HepG2 (cell line): Measurements from ENCODE around the gene FBXL20. TPM values are rescaled to one million over a fixed set of nuclear protein-coding genes. Genes with fewer than 3 reads are reported as not detected.
A peak's percentile ranks its signal among the peaks of the same experiment; 100 is the strongest.

Experiments used
- ATAC-seq: fragments of 200-7000 bp; cut with Tn5 transposase; 3 replicates; pipeline ENCODE4 v1.9.1; 2020; ENCODE audit warnings: mild to moderate bottlenecking, moderate library complexity
- BruUV-seq: library from RNA; stranded (reverse); fragments of 400-500 nt; replicated peaks from 2 replicates; lab custom pipeline; 2021; lab: Mats Ljungman, UMichigan
- CTCF ChIA-PET: fragments of 300-600 bp; formaldehyde crosslinking; extraction: SDS; loops from one replicate; lab custom pipeline; 2021; ENCODE audit warnings: low total read pairs, inconsistent platforms, low intra/inter-chr PET ratio; lab: Yijun Ruan, JAX
- POLR2A ChIA-PET: fragments of 350-600 bp; sonication (Branson Sonifier 250); formaldehyde crosslinking; loops from one replicate; lab custom pipeline; 2020; ENCODE audit warnings: antibody characterized with exemption, inconsistent platforms; lab: Yijun Ruan, JAX
- DNase-seq: peaks from one replicate; pipeline ENCODE4 v3.0.0-alpha.2; 2015; ENCODE audit warnings: low spot score
- FAIRE-seq: peaks from 3 replicates; lab custom pipeline; 2011; peaks lifted over from hg19 to GRCh38; lab: Jason Lieb, UNC
- H2AFZ ChIP-seq: one replicate; pipeline ENCODE4 v1.6.1; 2011; ENCODE audit warnings: low read length, inconsistent platforms
- H3K27ac ChIP-seq: fragments of 300-600 bp; 3 replicates; pipeline ENCODE4 v1.8.0; 2011; ENCODE audit warnings: mixed run types, mild to moderate bottlenecking, mixed read lengths, low read length, inconsistent platforms; ENCODE audit not compliant: insufficient read depth; ENCODE audit errors: extremely low read length
- H3K27me3 ChIP-seq, 2 experiments: fragments of 200-600 bp in 1 of 2; 2 replicates in 1 of 2; 3 replicates in 1 of 2; pipeline versions ENCODE4 v1.6.0 to v1.8.0; 2011; ENCODE audit warnings: low read length in 2 of 2, mild to moderate bottlenecking in 2 of 2, moderate library complexity in 2 of 2, inconsistent platforms in 1 of 2; ENCODE audit not compliant: insufficient read depth in 2 of 2, control insufficient read depth in 1 of 2
- H3K36me3 ChIP-seq, 2 experiments: fragments of 200-600 bp in 1 of 2; replicated peaks in 1 of 2; 2 replicates in 1 of 2; 3 replicates in 1 of 2; pipeline versions ENCODE4 v1.5.1 to v1.8.0; 2011; ENCODE audit warnings: low read length in 2 of 2, inconsistent platforms in 1 of 2; ENCODE audit not compliant: insufficient read depth in 2 of 2, control insufficient read depth in 1 of 2
- H3K4me1 ChIP-seq: 2 replicates; pipeline ENCODE4 v1.5.1; 2012; ENCODE audit warnings: low read length, inconsistent platforms; ENCODE audit not compliant: insufficient read depth
- H3K4me2 ChIP-seq: 2 replicates; pipeline ENCODE4 v1.6.0; 2011; ENCODE audit warnings: low read depth, low read length, inconsistent platforms
- H3K4me3 ChIP-seq, 3 experiments: fragments of 200-600 bp in 1 of 3; sonication (generic), shearing (Covaris generic) in 1 of 3; replicated peaks in 1 of 3; 2 replicates each; pipeline ENCODE4 v1.5.1; 2011 to 2016; ENCODE audit warnings: low read length in 3 of 3, inconsistent platforms in 2 of 3, low read depth in 2 of 3, mild to moderate bottlenecking in 2 of 3, control low read depth in 1 of 3, mixed read lengths in 1 of 3; ENCODE audit not compliant: insufficient read depth in 1 of 3
- H3K79me2 ChIP-seq: one replicate; pipeline ENCODE4 v1.6.1; 2011; ENCODE audit warnings: low read length, inconsistent platforms; ENCODE audit not compliant: insufficient read depth
- H3K9ac ChIP-seq: 2 replicates; pipeline ENCODE4 v1.6.0; 2011; ENCODE audit warnings: mild to moderate bottlenecking, low read depth, low read length, inconsistent platforms; ENCODE audit not compliant: insufficient read depth
- H3K9me3 ChIP-seq: 2 replicates; pipeline ENCODE4 v1.5.1; 2012; ENCODE audit warnings: mild to moderate bottlenecking, low read length
- H4K20me1 ChIP-seq: 2 replicates; pipeline ENCODE4 v1.6.0; 2011; ENCODE audit warnings: inconsistent platforms, mild to moderate bottlenecking, low read length, moderate library complexity; ENCODE audit not compliant: insufficient read depth
- GATAD1 ChIP-seq: IDR thresholded peaks from 2 replicates; pipeline ENCODE4 v1.6.1; 2016; ENCODE audit warnings: missing genetic modification reagents, missing compliant biosample characterization
- HDAC1 ChIP-seq: sonication (generic); formaldehyde crosslinking; IDR thresholded peaks from 2 replicates; pipeline ENCODE4 v1.5.1; 2020; ENCODE audit warnings: mild to moderate bottlenecking, missing genetic modification reagents
- HNRNPK ChIP-seq: fragments of 200-400 bp; formaldehyde crosslinking; IDR thresholded peaks from 2 replicates; pipeline ENCODE4 v1.6.1; 2018; ENCODE audit warnings: low read length, low read depth, moderate library complexity, mild to moderate bottlenecking; ENCODE audit not compliant: poor library complexity, severe bottlenecking
- HNRNPUL1 ChIP-seq: fragments of 200-400 bp; formaldehyde crosslinking; IDR thresholded peaks from 2 replicates; pipeline ENCODE4 v1.6.1; 2017; ENCODE audit warnings: low read depth, mild to moderate bottlenecking, low read length, moderate library complexity
- PCBP2 ChIP-seq: fragments of 200-400 bp; formaldehyde crosslinking; optimal IDR thresholded peaks from 2 replicates; pipeline ENCODE3; 2018; ENCODE audit warnings: low read length, low read depth; ENCODE audit not compliant: poor library complexity, severe bottlenecking
- TCF12 ChIP-seq, 2 experiments: fragments of 450-650 bp in 1 of 2; sonication (generic) in 1 of 2; formaldehyde crosslinking in 1 of 2; IDR thresholded peaks; 2 replicates each; pipeline versions ENCODE4 v1.6.1 to v1.8.0; 2017 to 2022; ENCODE audit warnings: antibody characterized with exemption in 1 of 2, mild to moderate bottlenecking in 1 of 2, missing genetic modification reagents in 1 of 2, moderate library complexity in 1 of 2
- ZNF775 ChIP-seq: sonication (generic); formaldehyde crosslinking; IDR thresholded peaks from 2 replicates; pipeline ENCODE4 v1.4.0; 2020; ENCODE audit warnings: missing genetic modification reagents, mild to moderate bottlenecking, moderate library complexity, borderline replicate concordance
- ZNF781 ChIP-seq: sonication (generic); formaldehyde crosslinking; IDR thresholded peaks from 2 replicates; pipeline ENCODE4 v1.5.1; 2020; ENCODE audit warnings: borderline replicate concordance, mild to moderate bottlenecking, missing genetic modification reagents; ENCODE audit errors: not compliant biosample characterization
- WGBS: methylation state at CpG from one replicate; pipeline ENCODE4 v1.1.6; 2017; ENCODE audit warnings: low lambda C conversion rate; 5-methylcytosine and 5-hydroxymethylcytosine counted together
- in situ Hi-C: cut with HindIII; loops from 2 replicates; pipeline ENCODE4 v1.10.0; 2017; ENCODE audit warnings: low pct_unique_long_range_greater_than_20kb; ENCODE audit not compliant: extremely low pct_ligation_motif_present
- intact Hi-C: fragments of 100-400 bp; cut with micrococcal nuclease; formaldehyde crosslinking; loops from one replicate; pipeline ENCODE4 v1.10.0; 2022; ENCODE audit not compliant: unreplicated experiment
- polyA plus RNA-seq, 8 experiments: library from polyadenylated mRNA; depleted of rRNA in 3 of 8; stranded (reverse) in 7 of 8; unstranded in 1 of 8; fragments of >200 nt; fragmentation: Illumina TruSeq in 4 of 8; extraction: Trizol in 4 of 8; gene quantifications; 2 replicates each; pipeline versions ENCODE4 v1.2.1 to v1.2.3, GENCODE V29; 2011 to 2016; ENCODE audit warnings: low read depth in 4 of 8, missing spikeins in 1 of 8, mixed read lengths in 1 of 8; ENCODE audit not compliant: insufficient read depth in 1 of 8
- total RNA-seq, 5 experiments: library from RNA; depleted of rRNA; stranded (reverse); fragments of >200 nt; fragmentation: Illumina TruSeq; extraction: Trizol; gene quantifications; 2 replicates each; pipeline ENCODE4 v1.2.3, GENCODE V29; 2016; ENCODE audit warnings: low read depth in 1 of 5
- TF ChIP-seq, protein P1 (sequence below): sonication (generic); formaldehyde crosslinking; IDR thresholded peaks from 2 replicates; pipeline ENCODE4 v1.8.1; 2023; ENCODE audit warnings: mild to moderate bottlenecking, inconsistent platforms, moderate library complexity, missing genetic modification reagents, borderline replicate concordance
- TF ChIP-seq, protein P2 (sequence below): sonication (generic); formaldehyde crosslinking; conservative IDR thresholded peaks from 2 replicates; pipeline ENCODE4 v1.4.0; 2020; ENCODE audit warnings: missing genetic modification reagents

The FBXL20 gene
- total and polyA plus RNA-seq, 2 of the 13 experiments (the other 11 are each of a cell fraction or from before 2014, with no cell fraction given), result 10.2 to 10.3 TPM

DNA sequence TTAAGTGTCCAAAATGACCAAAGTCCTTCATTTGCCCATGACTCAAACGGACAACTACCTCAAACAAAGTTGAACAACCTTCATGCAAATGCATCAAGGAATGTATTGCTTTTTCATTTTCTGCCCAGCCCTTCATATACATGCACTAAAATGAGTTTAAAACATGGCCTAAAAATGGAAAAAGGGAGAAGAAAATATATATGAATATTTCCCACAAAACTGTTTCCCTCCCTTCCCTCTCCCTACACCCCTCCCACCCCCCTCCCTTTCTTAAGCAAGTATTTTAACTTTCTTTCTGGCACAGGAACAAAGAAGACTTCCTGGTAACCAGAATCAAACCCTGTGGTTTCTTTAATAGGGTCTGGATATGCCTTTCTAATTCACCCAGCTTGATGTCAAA lies 5.5 kb upstream of the FBXL20 start:
- in situ Hi-C loops, result no loop called here
- no peak for FAIRE-seq
- 54% methylated on average over 1 of the region's 1 CpG for WGBS
- no peak for DNase-seq
- ATAC-seq, result no peak
- Histone ChIP-seq H3K9me3 (no peaks in the 10 kb centered on the region), H3K9ac (no peak overlapping the region), H3K79me2 (no peaks in the 10 kb centered on the region), H4K20me1 (peaks cover 5% of the 10 kb centered on the region; the same call in 1 of the 2 replicates), H3K4me1 (peaks cover 6% of the 10 kb centered on the region), H3K36me3 (peaks cover 32 to 54% of the 10 kb centered on the region in 2 experiments), H3K27me3 (no peaks in the 10 kb centered on the region), H3K4me2 (no peak overlapping the region), H2AFZ (no peak overlapping the region), H3K4me3 (no peak overlapping the region), H3K27ac (no peak overlapping the region)
- ChIA-PET POLR2A (no interaction called here), CTCF (no interaction called here)
- TF ChIP-seq, protein P1, sequence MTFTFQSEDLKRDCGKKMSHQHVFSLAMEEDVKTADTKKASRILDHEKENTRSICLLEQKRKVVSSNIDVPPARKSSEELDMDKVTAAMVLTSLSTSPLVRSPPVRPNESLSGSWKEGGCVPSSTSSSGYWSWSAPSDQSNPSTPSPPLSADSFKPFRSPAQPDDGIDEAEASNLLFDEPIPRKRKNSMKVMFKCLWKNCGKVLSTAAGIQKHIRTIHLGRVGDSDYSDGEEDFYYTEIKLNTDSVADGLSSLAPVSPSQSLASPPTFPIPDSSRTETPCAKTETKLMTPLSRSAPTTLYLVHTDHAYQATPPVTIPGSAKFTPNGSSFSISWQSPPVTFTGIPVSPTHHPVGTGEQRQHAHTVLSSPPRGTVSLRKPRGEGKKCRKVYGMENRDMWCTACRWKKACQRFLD (CRISPR knock-in tag), result no peak
- TF ChIP-seq TCF12 (IDR thresholded peaks at IDR 0.05), result no peak
- TF ChIP-seq TCF12 (CRISPR knock-in tag; IDR thresholded peaks at IDR 0.05), result no peak
- no peak for TF ChIP-seq ZNF775 (CRISPR knock-in tag)
- no peak for TF ChIP-seq HDAC1 (CRISPR knock-in tag)
- TF ChIP-seq PCBP2, result peak; percentile 66
- no peak for TF ChIP-seq ZNF781
- TF ChIP-seq, protein P2, sequence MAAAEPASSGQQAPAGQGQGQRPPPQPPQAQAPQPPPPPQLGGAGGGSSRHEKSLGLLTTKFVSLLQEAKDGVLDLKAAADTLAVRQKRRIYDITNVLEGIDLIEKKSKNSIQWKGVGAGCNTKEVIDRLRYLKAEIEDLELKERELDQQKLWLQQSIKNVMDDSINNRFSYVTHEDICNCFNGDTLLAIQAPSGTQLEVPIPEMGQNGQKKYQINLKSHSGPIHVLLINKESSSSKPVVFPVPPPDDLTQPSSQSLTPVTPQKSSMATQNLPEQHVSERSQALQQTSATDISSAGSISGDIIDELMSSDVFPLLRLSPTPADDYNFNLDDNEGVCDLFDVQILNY (CRISPR knock-in tag), result no peak
- TF ChIP-seq GATAD1, result no peak
- no peak for TF ChIP-seq HNRNPUL1
- peak; percentile 93 for TF ChIP-seq HNRNPK
- no TSS peak for BruUV-seq
- intact Hi-C loops, result no loop called here
